Gastroesophageal sphincter (tissue), 4 donors: ENCODE data around the gene RAI1. TPM values are rescaled to one million over a fixed set of nuclear protein-coding genes. Genes with fewer than 3 reads are reported as not detected.

Experiments used
- ATAC-seq: fragments of 150-250 bp; one replicate; pipeline ENCODE4 v1.9.1; 2016; ENCODE audit warnings: mild to moderate bottlenecking, moderate library complexity
- H3K27ac ChIP-seq, 4 donors: fragments of 200-600 bp; sonication (generic) in 3 of 4; 1 replicate in 3 of 4; 2 replicates in 1 of 4; pipeline ENCODE4 v1.5.1; 2016 to 2019
- H3K27me3 ChIP-seq: fragments of 200-600 bp; sonication (generic); one replicate; pipeline ENCODE4 v1.5.1; 2019
- H3K36me3 ChIP-seq, 2 donors: fragments of 200-600 bp; sonication (generic); one replicate each; pipeline ENCODE4 v1.5.1; 2019; ENCODE audit warnings: control low read depth in 1 of 2
- H3K4me1 ChIP-seq, 3 donors: fragments of 200-600 bp; sonication (generic); 1 replicate in 2 of 3; 2 replicates in 1 of 3; pipeline ENCODE4 v1.5.1; 2016 to 2019; ENCODE audit warnings: control low read depth in 2 of 3
- H3K4me3 ChIP-seq, 2 donors: fragments of 200-600 bp; sonication (generic); one replicate each; pipeline ENCODE4 v1.5.1; 2019; ENCODE audit warnings: mild to moderate bottlenecking in 1 of 2, moderate library complexity in 1 of 2
- H3K9me3 ChIP-seq, 3 donors: fragments of 200-600 bp; sonication (generic); one replicate each; pipeline ENCODE4 v1.5.1; 2017 to 2019; ENCODE audit warnings: control low read depth in 2 of 3
- CTCF ChIP-seq, 4 experiments: fragments of 200-600 bp in 2 of 4; fragments of 450-650 bp in 2 of 4; sonication (generic) in 1 of 4; IDR thresholded peaks; one replicate each; pipeline ENCODE4 v1.5.1; 2017 to 2019; ENCODE audit warnings: antibody characterized with exemption in 4 of 4, mild to moderate bottlenecking in 2 of 4, moderate library complexity in 2 of 4
- EP300 ChIP-seq: sonication (generic); formaldehyde crosslinking; IDR thresholded peaks from one replicate; pipeline ENCODE4 v1.6.1; 2017; ENCODE audit warnings: antibody characterized with exemption, mild to moderate bottlenecking
- POLR2A ChIP-seq, 2 donors: fragments of 450-650 bp; IDR thresholded peaks; one replicate each; pipeline ENCODE4 v1.6.1; 2017; ENCODE audit warnings: antibody characterized with exemption in 2 of 2, mild to moderate bottlenecking in 2 of 2, moderate library complexity in 1 of 2
- POLR2AphosphoS5 ChIP-seq: sonication (generic); formaldehyde crosslinking; IDR thresholded peaks from one replicate; pipeline ENCODE4 v1.6.1; 2017; ENCODE audit warnings: antibody characterized with exemption
- WGBS, 2 donors: methylation state at CpG; one replicate each; pipeline ENCODE4 v1.1.5; 2018; ENCODE audit warnings: low coverage in 1 of 2; 5-methylcytosine and 5-hydroxymethylcytosine counted together
- total RNA-seq, 4 donors: library from RNA; depleted of rRNA; stranded (reverse); fragments of >200 nt; gene quantifications; one replicate each; pipeline ENCODE4 v1.1.0, GENCODE V29; 2016

RAI1 gene
- total RNA-seq, 4 donors from 2014 or later: 15.9 to 39.7 (median 28.3) TPM

- no peaks in the 10 kb centered on the region for H3K36me3 ChIP-seq
- no peaks in the 10 kb centered on the region for H3K27me3 ChIP-seq
- H3K9me3 ChIP-seq: no peaks in the 10 kb centered on the region
- TF ChIP-seq CTCF (IDR thresholded peaks at IDR 0.05) (no peak), EP300 (no peak), POLR2A (IDR thresholded peaks at IDR 0.05) (no peak), POLR2AphosphoS5 (no peak)
- peak overlapping the region; percentile 14 to 90 (median 80) for H3K27ac ChIP-seq
- ATAC-seq: no peak
- 51% methylated on average over 8 of the region's 13 CpGs; no CpG with 5 or more reads in 1 of the 2 donors for WGBS, 2 donors
- H3K4me1 ChIP-seq: peaks cover 3 to 93% (median 39%) of the 10 kb centered on the region in 3 donors
- H3K4me3 ChIP-seq: no peak overlapping the region
These were observed 89.4 kb downstream of the RAI1 start for GRCh38 chr17:17770632-17771044.

GRCh38 chr17:17771498-17772201, 90.4 kb downstream of the RAI1 start:
- ATAC-seq: no peak
- WGBS, 2 donors: 86% methylated on average over 4 of the region's 10 CpGs; no CpG with 5 or more reads in 1 of the 2 donors

GRCh38 chr17:17772231-17772630, 91.0 kb downstream of the RAI1 start:
- H3K4me3 ChIP-seq: no peak overlapping the region
- H3K4me1 ChIP-seq: peaks cover 3 to 87% (median 27%) of the 10 kb centered on the region in 3 donors
- peak overlapping the region in 1 of 4 donors; percentile 90 for H3K27ac ChIP-seq
- no peaks in the 10 kb centered on the region for H3K27me3 ChIP-seq
- ATAC-seq: no peak
- no peaks in the 10 kb centered on the region for H3K9me3 ChIP-seq
- TF ChIP-seq POLR2A (IDR thresholded peaks at IDR 0.05): no peak
- TF ChIP-seq CTCF (IDR thresholded peaks at IDR 0.05): no peak
- no peak for TF ChIP-seq EP300
- no peak for TF ChIP-seq POLR2AphosphoS5
- H3K36me3 ChIP-seq: no peaks in the 10 kb centered on the region
- WGBS, 2 donors: 63 to 76% methylated on average over 3 of the region's 3 CpGs

More at GRCh38 chr17:17771498-17772201, 90.4 kb downstream of the RAI1 start:
- Histone ChIP-seq H3K9me3 (no peaks in the 10 kb centered on the region), H3K36me3 (no peaks in the 10 kb centered on the region), H3K27ac (peak overlapping the region in 3 of 4 donors; percentile 22 to 90 (median 80)), H3K27me3 (no peaks in the 10 kb centered on the region), H3K4me3 (no peak overlapping the region), H3K4me1 (peaks cover 3 to 87% (median 32%) of the 10 kb centered on the region in 3 donors)
- TF ChIP-seq POLR2A (IDR thresholded peaks at IDR 0.05): no peak
- no peak for TF ChIP-seq EP300
- no peak for TF ChIP-seq POLR2AphosphoS5
- no peak for TF ChIP-seq CTCF (IDR thresholded peaks at IDR 0.05)

- TF ChIP-seq POLR2AphosphoS5 (peak; percentile 42), CTCF (IDR thresholded peaks at IDR 0.05) (peak in 3 of 4 experiments; percentile 62 to 77 (median 68)), POLR2A (IDR thresholded peaks at IDR 0.05) (no peak)
- Histone ChIP-seq H3K27me3 (no peaks in the 10 kb centered on the region), H3K27ac (peak overlapping the region; percentile 72 to 90 (median 85)), H3K36me3 (no peaks in the 10 kb centered on the region), H3K9me3 (no peaks in the 10 kb centered on the region), H3K4me1 (peaks cover 0 to 87% (median 39%) of the 10 kb centered on the region in 3 donors), H3K4me3 (peak overlapping the region in 1 of 2 donors; percentile 19)
- WGBS, 2 donors: 29 to 39% methylated on average over 1 to 3 of the region's 21 CpGs
- ATAC-seq: peak; percentile 82
These were observed 93.0 kb downstream of the RAI1 start for GRCh38 chr17:17774009-17774881.
